HCT116 (cell line): ENCODE results near the gene TOX3. TPM values are rescaled to one million over a fixed set of nuclear protein-coding genes. Genes with fewer than 3 reads are reported as not detected.

ENCODE experiments used
- ATAC-seq: fragments of 200-7000 bp; cut with Tn5 transposase; 2 replicates; pipeline ENCODE4 v1.9.1; 2020; ENCODE audit warnings: mild to moderate bottlenecking, moderate library complexity
- BruUV-seq: library from RNA; stranded (reverse); fragments of 400-500 nt; replicated peaks from 2 replicates; lab custom pipeline; 2021; lab: Mats Ljungman, UMichigan
- CTCF ChIA-PET: fragments of 300-600 bp; sonication (Branson Sonifier 250); formaldehyde crosslinking; loops from one replicate; lab custom pipeline; 2021; ENCODE audit warnings: antibody characterized with exemption; lab: Charles Lee
- POLR2A ChIA-PET: fragments of 300-600, 350-600 bp; sonication (Branson Sonifier 250); formaldehyde crosslinking; loops from one replicate; lab custom pipeline; 2021; ENCODE audit warnings: antibody characterized with exemption; lab: Charles Lee
- RAD21 ChIA-PET, 2 experiments: fragments of 300-600 bp; sonication (Branson Sonifier 250); formaldehyde crosslinking; loops; one replicate each; lab custom pipeline; 2023; ENCODE audit warnings: low total read pairs in 2 of 2; ENCODE audit not compliant: uncharacterized antibody in 2 of 2, unreplicated experiment in 2 of 2, low non-redundant PET in 1 of 2; lab: Charles Lee
- DNase-seq: peaks from one replicate; pipeline ENCODE4 v3.0.0-alpha.2; 2010; ENCODE audit warnings: low read depth, low spot score
- H2AFZ ChIP-seq: fragments of 200-600 bp; shearing (Covaris generic), sonication (generic); 2 replicates; pipeline ENCODE4 v1.6.1; 2017; ENCODE audit warnings: low read depth, mixed run types, mixed read lengths, antibody characterized with exemption, low read length; ENCODE audit not compliant: poor library complexity, severe bottlenecking
- H3K27ac ChIP-seq: 2 replicates; pipeline ENCODE4 v1.5.1; 2012; ENCODE audit warnings: low read depth, low read length
- H3K27me3 ChIP-seq: fragments of 200-600 bp; sonication (generic); 2 replicates; pipeline ENCODE4 v1.6.1; 2016; ENCODE audit warnings: mixed run types, low read length, mixed read lengths; ENCODE audit not compliant: insufficient read depth
- H3K36me3 ChIP-seq, 2 experiments: fragments of 200-500 bp in 1 of 2; fragments of 200-600 bp in 1 of 2; sonication (Bioruptor generic) in 1 of 2; sonication (generic) in 1 of 2; 2 replicates each; pipeline versions ENCODE4 v1.5.1 to v1.6.1; 2014 to 2016; ENCODE audit warnings: low read length in 2 of 2, inconsistent platforms in 1 of 2, mixed read lengths in 1 of 2, mixed run types in 1 of 2; ENCODE audit not compliant: insufficient read depth in 2 of 2, control insufficient read depth in 1 of 2
- H3K4me1 ChIP-seq, 2 experiments: fragments of 200-600 bp in 1 of 2; sonication (generic) in 1 of 2; 2 replicates each; pipeline versions ENCODE4 v1.5.1 to v1.6.1; 2012 to 2017; ENCODE audit warnings: low read length in 2 of 2, inconsistent platforms in 1 of 2, mild to moderate bottlenecking in 1 of 2, mixed read lengths in 1 of 2, mixed run types in 1 of 2, moderate library complexity in 1 of 2; ENCODE audit not compliant: insufficient read depth in 2 of 2, control insufficient read depth in 1 of 2
- H3K4me2 ChIP-seq: fragments of 200-600 bp; sonication (generic); 2 replicates; pipeline ENCODE4 v1.6.1; 2017; ENCODE audit warnings: mixed run types, low read length, mixed read lengths
- H3K4me3 ChIP-seq, 2 experiments: fragments of 200-600 bp in 1 of 2; sonication (generic) in 1 of 2; replicated peaks in 1 of 2; 2 replicates each; pipeline ENCODE4 v1.5.1; 2011 to 2016; ENCODE audit warnings: low read length in 2 of 2, control low read depth in 1 of 2, low read depth in 1 of 2, mild to moderate bottlenecking in 1 of 2, mixed read lengths in 1 of 2, mixed run types in 1 of 2
- H3K79me2 ChIP-seq: fragments of 200-600 bp; sonication (generic); 2 replicates; pipeline ENCODE4 v1.6.1; 2017; ENCODE audit warnings: mild to moderate bottlenecking, mixed run types, low read length, moderate library complexity, mixed read lengths; ENCODE audit not compliant: insufficient read depth
- H3K9ac ChIP-seq: fragments of 200-600 bp; sonication (generic); 2 replicates; pipeline ENCODE4 v1.6.1; 2016; ENCODE audit warnings: low read length, mixed read lengths
- H3K9me2 ChIP-seq: fragments of 200-600 bp; sonication (generic), shearing (Covaris generic); 2 replicates; pipeline ENCODE4 v1.6.1; 2017; ENCODE audit warnings: mixed run types, mild to moderate bottlenecking, moderate library complexity; ENCODE audit not compliant: insufficient read depth
- H3K9me3 ChIP-seq, 2 experiments: fragments of 200-500 bp in 1 of 2; fragments of 200-600 bp in 1 of 2; sonication (Bioruptor generic) in 1 of 2; sonication (generic) in 1 of 2; 2 replicates each; pipeline ENCODE4 v1.6.1; 2014 to 2017; ENCODE audit warnings: low read length in 2 of 2, mixed read lengths in 2 of 2, inconsistent platforms in 1 of 2, low read depth in 1 of 2, mild to moderate bottlenecking in 1 of 2, mixed run types in 1 of 2, moderate library complexity in 1 of 2; ENCODE audit not compliant: control insufficient read depth in 1 of 2, insufficient read depth in 1 of 2
- H4K20me1 ChIP-seq: fragments of 200-600 bp; sonication (generic), shearing (Covaris generic); 2 replicates; pipeline ENCODE4 v1.6.1; 2017; ENCODE audit warnings: mixed run types, mild to moderate bottlenecking, moderate library complexity; ENCODE audit not compliant: insufficient read depth
- EGR1 ChIP-seq: IDR thresholded peaks from 2 replicates; pipeline ENCODE4 v1.6.1; 2012; ENCODE audit warnings: low read depth
- EZH2phosphoT487 ChIP-seq: fragments of 200-600 bp; IDR thresholded peaks from 2 replicates; pipeline ENCODE4 v1.6.1; 2018; ENCODE audit warnings: antibody characterized with exemption, borderline replicate concordance
- MAX ChIP-seq: IDR thresholded peaks from 2 replicates; pipeline ENCODE4 v1.6.1; 2012
- POLR2A ChIP-seq: IDR thresholded peaks from 2 replicates; pipeline ENCODE4 v1.7.0; 2011; ENCODE audit warnings: borderline replicate concordance; ENCODE audit not compliant: insufficient read depth, insufficient read length; ENCODE audit errors: extremely low read depth
- REST ChIP-seq: IDR thresholded peaks from 2 replicates; pipeline ENCODE4 v1.6.1; 2012; ENCODE audit warnings: low read depth
- ZFX ChIP-seq: fragments of 450-650 bp; IDR thresholded peaks from 2 replicates; pipeline ENCODE4 v1.6.1; 2017
- intact Hi-C: fragments of 100-400 bp; cut with micrococcal nuclease; formaldehyde crosslinking; loops from 2 replicates; pipeline ENCODE4 v1.10.0; 2022
- total RNA-seq: library from RNA; stranded (reverse); gene quantifications from one replicate; pipeline ENCODE4 v1.2.1, GENCODE V29; 2021; ENCODE audit not compliant: unreplicated experiment

The TOX3 gene
- total RNA-seq, 1 experiment from 2014 or later: not detected

GRCh38 chr16:52563767-52564611, 17.0 kb upstream of the TOX3 start:
- DNase-seq: no peak
- ChIA-PET CTCF (no interaction called here), RAD21 (no interaction called here), POLR2A (no interaction called here)
- TF ChIP-seq MAX: no peak
- no peak for TF ChIP-seq EZH2phosphoT487
- no peak for TF ChIP-seq EGR1
- no peak for TF ChIP-seq ZFX
- H2AFZ ChIP-seq: no peak overlapping the region
- no peaks in the 10 kb centered on the region; a peak in 1 of 4 replicates for H3K9me3 ChIP-seq
- H3K27me3 ChIP-seq: no peaks in the 10 kb centered on the region
- BruUV-seq: no TSS peak
- no peak overlapping the region for H3K4me2 ChIP-seq
- H3K4me3 ChIP-seq: no peak overlapping the region
- intact Hi-C loops: no loop called here
- no peaks in the 10 kb centered on the region for H3K36me3 ChIP-seq
- no peaks in the 10 kb centered on the region for H4K20me1 ChIP-seq
- H3K79me2 ChIP-seq: no peaks in the 10 kb centered on the region
- H3K9ac ChIP-seq: no peak overlapping the region
- no peak overlapping the region for H3K27ac ChIP-seq
- ATAC-seq: no peak
- H3K4me1 ChIP-seq: no peaks in the 10 kb centered on the region
- no peaks in the 10 kb centered on the region for H3K9me2 ChIP-seq

- POLR2A ChIA-PET: no interaction called here
- CTCF ChIA-PET: no interaction called here
- TF ChIP-seq REST: no peak
- no peak for TF ChIP-seq POLR2A
Observed at GRCh38 chr16:52562770-52563169, 15.8 kb upstream of the TOX3 start.

More at GRCh38 chr16:52562770-52563169, 15.8 kb upstream of the TOX3 start:
- no peaks in the 10 kb centered on the region; a peak in 1 of 4 replicates for H3K9me3 ChIP-seq
- H3K4me3 ChIP-seq: no peak overlapping the region
- H3K9ac ChIP-seq: no peak overlapping the region
- no peak for ATAC-seq
- intact Hi-C loops: no loop called here
- H3K36me3 ChIP-seq: no peaks in the 10 kb centered on the region
- RAD21 ChIA-PET: no interaction called here
- H2AFZ ChIP-seq: no peak overlapping the region
- H3K9me2 ChIP-seq: no peaks in the 10 kb centered on the region
- BruUV-seq: no TSS peak
- no peaks in the 10 kb centered on the region for H3K79me2 ChIP-seq
- no peak for DNase-seq
- no peaks in the 10 kb centered on the region for H3K4me1 ChIP-seq
- H3K4me2 ChIP-seq: no peak overlapping the region
- no peak overlapping the region for H3K27ac ChIP-seq
- no peaks in the 10 kb centered on the region for H3K27me3 ChIP-seq
- H4K20me1 ChIP-seq: no peaks in the 10 kb centered on the region
